Renal cortex interstitium (tissue), 11 donors: ENCODE measurements around the gene ARHGAP44. TPM values are rescaled to one million over a fixed set of nuclear protein-coding genes. Genes with fewer than 3 reads are reported as not detected.

Source experiments
- DNase-seq, 11 donors: peaks; one replicate each; pipeline ENCODE4 v3.0.0-alpha.2; 2013; ENCODE audit warnings: low read depth in 9 of 11, low spot score in 4 of 11; ENCODE audit errors: extremely low read depth in 1 of 11
- polyA plus RNA-seq, 3 donors: library from polyadenylated mRNA; unstranded; fragments of 120-200 nt; gene quantifications; one replicate each; pipeline ENCODE4 v1.2.1, GENCODE V29; 2013; ENCODE audit not compliant: insufficient read length in 3 of 3

The ARHGAP44 gene
- polyA plus RNA-seq, 3 donors: 6.6 to 9.1 (median 7.6) TPM

DNA sequence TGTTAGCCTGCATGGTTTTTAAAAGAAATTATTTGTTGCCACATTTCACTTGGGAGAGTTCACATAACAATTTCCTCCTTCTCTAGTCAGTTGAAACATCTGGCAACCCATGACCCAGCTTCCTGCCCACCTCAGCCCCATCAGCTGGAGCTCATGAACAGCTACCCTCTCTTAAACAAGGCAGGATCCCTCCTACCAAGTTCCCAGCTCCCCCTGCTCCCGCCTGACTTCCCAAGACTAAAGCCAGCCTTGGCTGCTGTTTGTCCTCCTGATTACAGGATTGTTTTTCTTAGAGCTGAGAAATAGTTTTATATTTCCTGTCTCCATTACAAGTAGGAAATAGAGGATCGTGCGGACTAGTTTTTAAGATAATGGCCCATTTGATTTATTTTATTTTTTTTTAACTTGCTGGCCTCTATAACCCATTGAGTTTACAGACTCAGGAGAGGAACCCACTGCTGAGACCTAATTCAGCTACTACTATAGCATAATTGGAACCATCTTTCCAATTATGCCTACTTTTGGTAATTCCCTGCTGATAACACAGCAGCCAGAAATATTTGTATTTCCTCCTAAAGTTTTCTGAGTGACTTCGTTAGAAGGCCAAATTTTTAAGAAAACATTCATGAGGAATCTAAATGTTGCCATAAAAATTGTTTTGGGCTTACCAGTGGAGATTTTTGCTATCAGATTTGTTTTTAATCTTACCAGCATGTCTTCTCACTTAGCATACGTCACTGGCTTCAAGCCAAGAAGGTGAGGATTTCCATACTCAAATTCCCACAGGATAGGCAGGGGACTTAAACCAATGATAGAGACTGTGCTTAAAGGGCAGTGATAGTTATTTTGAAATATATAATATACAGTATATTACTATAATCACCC, 138.5 kb downstream of the ARHGAP44 start:
- peak; percentile 9 to 45 (median 25) for DNase-seq

DNA sequence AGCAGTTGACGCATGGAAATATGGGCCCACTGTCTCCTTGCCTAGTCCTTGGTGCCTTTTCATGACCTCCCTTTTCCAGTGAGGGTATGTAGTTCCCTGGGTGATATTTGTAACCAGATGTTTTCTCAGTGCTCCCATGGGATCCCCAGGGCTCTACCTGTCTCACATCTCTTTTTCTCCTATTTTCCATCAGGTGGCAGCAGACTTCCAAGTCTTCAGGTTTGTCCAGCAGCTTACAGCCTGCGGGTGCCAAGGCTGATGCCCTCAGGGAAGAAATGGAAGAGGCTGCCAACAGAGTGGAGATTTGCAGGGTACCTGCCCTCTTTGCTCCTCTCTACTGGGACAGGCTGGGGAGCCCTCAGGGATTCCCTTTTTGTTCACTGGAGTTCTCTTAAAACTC, 139.4 kb downstream of the ARHGAP44 start:
- DNase-seq: no peak

DNA sequence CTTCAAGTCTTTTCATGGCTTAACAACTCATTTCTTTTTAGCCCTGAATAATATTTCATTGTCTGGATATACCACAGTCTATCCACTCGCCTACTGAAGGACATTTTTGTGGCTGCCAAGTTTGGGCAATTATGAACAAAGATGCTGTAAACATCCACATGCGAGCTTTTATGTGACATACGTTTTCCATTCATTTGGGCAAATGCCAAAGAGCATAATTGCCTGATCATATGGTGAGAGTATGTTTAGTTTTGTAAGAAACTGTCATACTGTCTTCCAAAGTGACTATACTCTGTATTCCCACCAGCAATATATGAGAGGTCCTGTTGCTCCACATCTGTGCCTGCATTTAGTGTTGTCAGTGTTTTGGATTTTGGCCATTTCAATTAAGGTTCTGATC, 147.2 kb downstream of the ARHGAP44 start:
- no peak for DNase-seq

DNA sequence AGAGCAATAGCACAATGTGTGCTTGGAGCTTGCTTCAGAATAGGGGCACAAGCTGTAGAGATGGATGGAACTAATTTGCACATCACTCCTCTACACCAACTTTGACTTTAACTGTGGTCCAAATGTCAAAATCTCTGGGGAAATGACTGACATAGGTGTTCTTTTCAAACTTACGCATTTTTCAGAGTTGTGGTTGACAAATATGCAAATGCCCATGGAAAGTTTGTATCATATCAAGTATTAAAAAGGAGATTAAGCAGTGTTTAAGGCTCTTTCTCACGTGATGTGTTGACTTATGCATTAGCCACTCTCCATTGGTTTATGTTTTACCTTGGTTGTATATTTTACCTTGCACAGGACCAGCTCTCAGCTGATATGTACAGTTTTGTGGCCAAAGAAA, 151.4 kb downstream of the ARHGAP44 start:
- DNase-seq: no peak

DNA sequence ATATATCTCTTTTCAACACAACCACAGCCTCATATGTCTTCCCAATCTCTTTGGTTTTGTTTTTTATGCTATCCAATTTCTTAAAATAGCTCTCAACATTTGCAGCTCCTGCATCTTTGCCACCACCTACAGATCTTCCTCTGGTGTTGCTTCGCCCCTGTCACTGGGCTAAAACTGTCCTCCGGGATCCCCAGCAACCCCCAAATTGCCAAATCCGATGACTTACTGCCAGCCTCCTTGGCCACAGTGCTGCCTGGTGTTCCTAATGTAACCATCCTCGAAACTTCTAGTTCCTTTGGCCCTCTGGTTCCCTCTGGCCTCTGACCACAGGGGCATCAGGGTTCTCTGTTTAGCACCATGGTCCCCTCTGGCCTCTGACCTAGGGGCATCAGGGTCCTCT, 157.7 kb downstream of the ARHGAP44 start:
- DNase-seq: no peak

DNA sequence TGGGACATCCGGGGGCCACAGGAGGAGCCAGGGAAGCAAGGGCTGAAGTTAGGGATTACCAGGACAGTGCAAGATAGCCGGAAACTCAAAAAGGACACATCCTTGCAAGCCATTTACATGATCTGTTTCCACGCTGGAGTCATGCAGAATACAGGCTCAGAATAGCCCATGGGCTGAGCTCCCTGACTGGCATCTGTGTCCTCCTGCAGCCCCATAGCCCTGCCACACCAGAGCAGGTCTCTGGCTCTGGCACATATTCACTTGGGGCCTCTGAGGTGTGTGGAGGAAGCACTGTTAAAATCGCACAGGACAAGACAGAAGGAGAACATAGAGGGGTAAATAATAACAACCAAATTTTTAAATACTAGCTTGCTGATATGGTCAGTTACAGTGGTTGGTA, 162.7 kb downstream of the ARHGAP44 start:
- no peak for DNase-seq

DNA sequence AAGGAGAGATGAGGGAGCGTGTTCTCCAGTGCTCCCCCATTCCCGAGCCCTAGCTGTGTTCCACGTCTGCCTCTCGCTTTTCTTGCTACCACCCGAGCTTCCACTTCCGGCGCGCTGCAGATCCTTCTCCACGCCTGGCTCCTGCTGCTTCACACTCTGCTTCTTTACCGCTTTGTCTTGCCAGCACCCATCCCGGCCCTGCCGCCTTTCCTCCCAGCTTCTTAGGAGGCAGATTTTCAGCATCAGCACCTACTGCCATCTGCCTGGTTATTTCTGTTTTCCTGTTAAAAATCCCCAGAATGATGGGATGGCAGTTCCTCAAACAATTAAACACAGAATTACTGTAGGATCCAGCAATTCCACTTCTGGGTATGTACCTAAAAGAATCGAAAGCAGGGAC, 163.9 kb downstream of the ARHGAP44 start:
- DNase-seq: no peak

DNA sequence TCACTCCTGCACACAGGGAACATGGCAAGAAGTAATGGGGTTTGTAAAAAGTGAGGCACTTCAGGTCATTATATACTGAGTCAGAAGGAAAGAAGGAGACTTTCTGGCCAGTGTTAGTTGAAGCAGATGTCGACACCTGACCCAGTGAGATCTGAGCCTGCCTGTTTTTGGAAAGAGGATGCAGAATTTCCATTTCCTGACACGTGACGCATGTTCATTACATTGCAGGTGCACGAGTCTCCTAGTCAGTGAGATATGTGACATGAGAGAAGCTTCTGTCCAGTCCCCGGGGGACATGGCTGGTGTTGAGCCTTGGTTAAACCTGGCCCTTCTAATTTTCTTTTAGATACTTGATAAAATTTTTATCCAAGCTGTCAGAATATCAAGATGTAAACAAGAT, 166.2 kb downstream of the ARHGAP44 start:
- no peak for DNase-seq

DNA sequence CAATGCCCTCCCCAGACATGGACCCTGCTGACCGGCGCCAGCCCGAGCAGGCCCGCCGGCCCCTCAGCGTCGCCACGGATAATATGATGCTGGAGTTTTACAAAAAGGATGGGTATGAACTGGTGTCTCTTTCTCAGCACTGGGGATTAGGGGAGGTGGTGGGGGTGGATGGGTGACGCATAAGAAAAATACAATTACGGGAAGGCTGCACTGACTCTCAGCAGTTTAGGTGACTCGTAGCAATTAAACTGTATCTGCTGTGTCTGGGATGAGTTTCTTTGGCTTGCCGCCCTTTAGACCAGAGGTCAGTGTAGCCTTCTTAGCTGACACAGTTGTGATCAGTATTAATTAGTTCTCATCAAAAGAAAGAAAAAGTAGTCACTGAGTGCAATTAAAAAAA, 169.5 kb downstream of the ARHGAP44 start:
- no peak for DNase-seq

DNA sequence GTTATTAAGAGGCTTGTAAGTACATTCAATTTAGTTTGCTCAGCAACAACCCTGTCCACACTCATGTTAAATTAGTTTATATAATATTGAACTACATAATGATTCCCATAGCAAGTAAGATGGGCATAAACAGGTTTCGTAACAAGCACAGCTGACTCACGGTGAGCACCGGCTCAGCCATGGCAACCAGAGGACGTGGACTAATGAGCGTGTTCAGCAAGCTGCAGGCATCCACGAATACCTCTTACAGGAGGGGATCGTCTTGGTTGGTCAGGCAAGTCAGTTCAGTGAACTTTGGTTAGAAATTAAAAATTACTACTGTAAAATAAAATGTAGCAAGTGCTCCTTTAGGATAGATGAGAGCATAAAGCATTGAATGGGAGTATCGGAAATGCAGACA, 170.1 kb downstream of the ARHGAP44 start:
- no peak for DNase-seq

DNA sequence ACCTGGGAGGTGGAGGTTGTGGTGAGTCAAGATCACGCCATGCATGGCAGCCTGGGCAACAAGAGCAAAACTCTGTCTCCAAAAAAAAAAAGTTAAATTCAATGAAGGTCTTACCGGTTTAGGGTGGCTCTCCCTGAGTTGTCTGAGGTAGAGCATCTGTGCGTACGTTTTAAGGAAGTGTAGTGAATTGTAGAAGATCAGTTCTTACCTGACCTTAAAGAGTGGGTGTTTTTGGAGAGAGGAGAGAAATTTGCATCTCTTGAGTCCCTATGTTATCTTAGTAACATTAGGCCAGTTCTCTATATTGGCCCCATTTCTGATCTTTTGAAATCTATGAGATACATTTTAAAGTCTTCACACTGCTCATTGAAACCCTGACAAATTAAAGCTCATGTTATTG, 172.4 kb downstream of the ARHGAP44 start:
- no peak for DNase-seq

DNA sequence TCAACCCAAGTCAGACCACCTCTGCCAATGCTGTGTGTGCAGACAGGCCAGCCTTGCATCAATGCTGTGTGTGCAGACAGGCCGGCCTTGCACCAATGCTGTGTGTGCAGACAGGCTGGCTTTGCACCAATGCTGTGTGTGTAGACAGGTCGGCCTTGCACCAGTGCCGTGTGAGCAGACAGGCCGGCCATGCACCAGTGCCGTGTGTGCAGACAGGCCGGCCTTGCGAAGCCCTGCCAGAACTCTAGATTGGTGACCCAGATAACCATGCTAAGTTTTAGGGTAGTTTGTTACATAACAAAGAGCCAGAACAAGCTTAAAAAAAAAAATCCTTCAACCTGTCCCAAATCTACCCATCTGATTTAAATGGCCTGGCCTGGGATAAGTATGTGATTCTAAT, 174.2 kb downstream of the ARHGAP44 start:
- no peak for DNase-seq

DNA sequence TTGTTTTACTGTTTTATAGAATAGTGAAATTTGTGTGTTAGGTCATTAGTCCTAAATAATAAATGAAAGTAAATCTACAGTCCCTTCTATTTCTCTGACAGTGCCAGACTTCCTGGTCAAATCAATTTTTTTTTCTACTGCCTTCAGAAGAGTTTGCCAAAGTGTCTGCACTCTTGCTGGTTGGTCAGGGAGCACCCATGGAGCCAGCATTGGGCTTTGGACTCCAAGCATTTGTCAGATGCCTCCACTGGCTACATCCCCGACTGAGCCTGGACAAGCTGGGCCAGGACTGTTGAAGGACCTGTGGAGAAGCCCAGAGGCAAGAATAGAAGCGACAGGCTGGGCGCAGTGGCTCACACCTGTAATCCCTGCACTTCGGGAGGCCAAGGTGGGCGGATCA, 174.9 kb downstream of the ARHGAP44 start:
- no peak for DNase-seq

DNA sequence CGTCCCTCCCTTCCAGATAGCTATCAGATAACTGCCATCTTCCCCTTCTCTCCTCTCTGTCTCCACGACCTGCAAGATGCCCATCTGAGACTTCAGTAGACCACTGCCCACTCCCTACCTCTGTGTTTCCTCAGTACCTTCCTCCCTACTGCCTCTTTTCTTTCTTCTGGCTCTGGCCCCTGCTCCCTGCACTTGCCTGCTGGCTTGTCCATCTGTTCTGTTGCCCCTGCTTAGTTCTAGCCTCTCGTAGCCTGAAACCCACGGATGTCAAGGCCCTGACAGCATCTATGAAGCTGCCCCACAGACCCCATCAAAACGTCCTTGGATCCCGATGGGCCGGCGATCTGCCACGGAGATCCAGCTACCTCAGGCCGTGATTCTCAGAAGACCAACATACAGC, 175.5 kb downstream of the ARHGAP44 start:
- no peak for DNase-seq

DNA sequence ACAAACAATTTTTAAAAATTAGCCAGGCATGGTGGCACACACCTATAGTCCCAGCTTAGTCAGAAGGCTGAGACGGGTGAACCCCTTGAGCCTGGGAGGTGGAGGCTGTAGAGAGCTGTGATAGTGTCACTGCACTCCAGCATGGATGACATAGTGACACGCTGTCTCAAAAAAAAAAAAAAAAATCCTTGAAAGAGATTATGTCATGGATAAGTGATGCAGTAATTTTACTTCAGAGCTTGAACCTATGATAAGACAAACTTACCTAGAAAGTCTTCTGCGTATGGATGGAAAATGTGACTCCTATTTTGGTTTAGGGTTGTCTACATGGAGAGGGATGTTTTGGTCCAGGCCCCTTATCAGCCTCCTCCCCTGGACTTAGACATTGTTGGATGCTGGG, 176.7 kb downstream of the ARHGAP44 start:
- DNase-seq: no peak

DNA sequence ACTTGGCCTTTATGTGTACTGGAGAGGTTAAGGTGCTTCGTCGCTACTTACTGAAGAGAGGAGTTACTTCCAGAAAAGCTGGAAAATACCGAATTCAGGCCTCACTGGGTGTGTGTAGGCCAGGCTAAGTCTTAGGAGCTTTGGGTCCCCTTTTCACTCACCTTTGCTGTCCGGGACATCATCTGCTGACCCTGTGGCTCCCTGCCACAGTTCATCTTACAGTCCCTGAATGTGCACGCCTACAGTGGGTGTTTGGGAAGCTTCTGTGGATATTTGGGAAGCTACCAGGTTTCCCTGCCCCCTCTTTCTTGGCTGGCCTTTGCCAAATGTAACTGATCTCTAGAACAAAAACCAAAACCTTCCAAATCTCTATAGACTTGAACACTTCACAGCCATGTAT, 177.1 kb downstream of the ARHGAP44 start:
- no peak for DNase-seq

DNA sequence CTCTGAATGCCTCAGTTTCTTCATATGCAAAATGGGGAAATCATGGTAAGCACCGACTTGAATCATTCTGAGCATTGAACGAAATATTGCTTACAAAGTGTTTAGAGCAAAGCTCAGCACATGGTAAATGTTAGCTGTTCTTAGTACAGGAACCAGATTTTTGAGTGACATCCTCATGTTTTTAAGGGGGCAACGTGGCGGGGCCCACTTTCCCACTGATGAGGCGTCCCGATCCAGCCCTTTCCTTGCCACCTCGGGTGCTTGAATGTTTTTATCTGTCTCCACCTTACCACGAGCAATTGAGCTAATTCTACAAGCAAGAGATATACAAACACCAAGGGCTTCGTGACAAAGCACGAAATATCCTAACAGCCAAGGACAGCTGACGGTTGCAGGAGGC, 178.7 kb downstream of the ARHGAP44 start:
- DNase-seq: no peak

DNA sequence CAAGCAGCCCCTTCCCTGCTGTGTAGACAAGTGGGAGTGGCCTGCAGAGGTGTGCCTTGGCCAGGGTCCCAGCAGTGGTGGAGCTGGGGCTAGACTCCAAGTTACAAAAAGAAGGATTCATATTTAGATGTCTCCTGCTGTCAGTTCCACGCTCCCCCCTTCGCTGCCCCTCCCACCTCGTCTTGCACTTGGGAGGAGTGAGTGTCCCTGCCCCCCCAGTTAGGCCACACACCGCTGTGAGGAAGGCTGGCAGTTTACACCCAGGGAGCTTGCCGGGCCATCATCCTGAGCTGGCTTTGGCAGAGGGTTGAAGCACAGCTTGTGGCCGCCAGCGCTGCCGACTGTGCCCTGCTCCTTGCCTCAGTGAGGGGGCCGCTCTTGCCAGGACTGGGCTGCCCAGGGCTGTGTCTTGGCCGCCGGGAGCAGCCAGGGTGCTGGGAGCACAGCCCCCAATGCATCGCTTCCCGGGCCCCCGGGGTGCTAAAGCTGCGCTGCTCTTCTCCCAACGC, 184.3 kb downstream of the ARHGAP44 start:
- DNase-seq: no peak

DNA sequence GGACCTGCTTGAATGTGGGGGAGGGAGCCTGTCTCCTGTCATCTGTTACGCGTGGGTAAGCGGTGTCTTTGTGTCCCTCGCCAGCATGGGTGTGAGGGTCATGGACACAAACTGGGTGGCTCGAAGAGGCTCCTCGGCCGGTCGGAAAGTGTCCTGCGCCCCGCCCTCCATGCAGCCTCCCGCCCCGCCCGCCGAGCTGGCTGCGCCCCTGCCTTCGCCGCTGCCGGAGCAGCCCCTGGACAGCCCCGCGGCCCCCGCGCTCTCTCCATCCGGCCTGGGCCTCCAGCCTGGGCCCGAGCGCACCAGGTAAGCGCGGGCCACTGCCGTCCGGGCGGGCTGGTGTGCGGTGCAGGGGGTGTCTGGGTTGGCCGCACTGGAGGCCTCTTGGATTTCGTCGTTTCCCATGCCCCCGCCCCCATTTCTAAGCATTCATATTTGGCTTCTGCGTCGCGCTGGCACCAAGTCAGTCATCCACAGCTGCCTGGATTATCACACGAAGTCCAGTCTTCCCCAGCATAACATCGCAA, 184.8 kb downstream of the ARHGAP44 start:
- DNase-seq: no peak

DNA sequence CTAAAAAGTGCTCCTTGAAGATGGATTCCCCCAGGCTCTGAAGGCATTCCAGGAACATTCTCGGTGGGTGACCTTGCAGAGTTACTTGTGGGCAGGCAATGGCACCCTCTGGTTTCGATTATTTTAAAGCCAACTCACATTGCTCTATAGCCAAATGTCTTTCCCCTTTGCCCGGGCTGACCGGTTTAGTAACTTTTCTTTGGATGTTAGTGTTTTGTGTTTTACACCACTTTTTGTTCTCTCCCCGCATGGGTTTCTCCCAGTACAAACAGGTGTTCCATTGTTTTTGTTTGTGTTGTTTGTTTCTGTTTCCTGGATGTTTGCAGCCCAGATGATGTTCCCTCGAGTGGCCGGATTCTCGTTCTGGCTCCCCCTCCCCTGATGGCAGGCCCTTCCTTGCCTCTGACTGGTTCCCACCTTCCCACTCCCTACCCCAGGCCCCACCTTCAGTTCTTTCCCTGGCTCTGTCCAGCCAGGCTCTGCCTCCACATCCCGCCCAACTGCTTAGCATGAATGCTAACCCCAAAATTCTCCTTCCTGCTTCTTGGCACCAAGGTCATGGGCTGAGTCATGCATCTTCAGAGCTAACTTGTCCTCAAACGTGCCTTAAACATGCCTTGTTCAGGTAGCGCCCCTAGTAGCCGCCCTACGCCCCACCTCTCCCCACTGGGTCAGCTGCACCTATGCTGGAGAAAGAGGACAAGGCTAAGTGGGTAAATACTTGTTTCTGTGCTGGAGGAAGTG, 187.9 kb downstream of the ARHGAP44 start:
- DNase-seq: no peak
